Dermis blood vessel endothelial cell (primary cell): ENCODE results near the gene STK32B. TPM values are rescaled to one million over a fixed set of nuclear protein-coding genes. Genes with fewer than 3 reads are reported as not detected.
"Not testable (repeated sequence)": the region's sequence is repeated elsewhere in the genome, so short reads cannot be mapped to it uniquely, and the experiment has no call there.

Experiments
- DNase-seq: peaks from one replicate; pipeline ENCODE4 v3.0.0; 2010
- total RNA-seq: library from RNA; depleted of rRNA; stranded (reverse); fragments of >200 nt; gene quantifications from 2 replicates; pipeline ENCODE4 v1.2.3, GENCODE V29; 2014

STK32B gene
- 24.2 and 24.6 TPM in 2 replicates for total RNA-seq

GRCh38 chr4:5051278-5052203 lies at the start of gene STK32B:
Gene STK32B (plus strand): TSS chr4:5051480.
- peak; percentile 82 for DNase-seq

DNA sequence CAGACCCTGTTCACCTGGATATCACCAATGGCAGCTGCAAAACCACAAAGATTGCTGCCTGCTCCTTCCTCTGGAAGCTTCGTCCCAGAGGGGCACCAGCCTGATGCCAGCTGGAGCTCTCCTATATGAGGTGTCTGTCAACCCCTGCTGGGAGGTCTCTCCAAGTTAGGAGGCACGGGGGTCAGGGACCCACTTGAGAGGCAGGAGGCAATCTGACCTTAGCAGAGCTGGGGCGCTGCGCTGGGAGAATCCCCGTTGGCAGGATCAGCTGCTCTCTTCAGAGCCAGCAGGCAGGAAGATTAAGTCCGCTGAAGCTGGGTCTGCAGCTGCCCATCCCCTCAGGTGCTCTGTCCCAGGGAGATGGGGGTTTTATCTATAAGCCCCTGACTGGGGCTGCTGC lies 49.6 kb upstream of the STK32B start:
- not testable (repeated sequence) for DNase-seq

DNA sequence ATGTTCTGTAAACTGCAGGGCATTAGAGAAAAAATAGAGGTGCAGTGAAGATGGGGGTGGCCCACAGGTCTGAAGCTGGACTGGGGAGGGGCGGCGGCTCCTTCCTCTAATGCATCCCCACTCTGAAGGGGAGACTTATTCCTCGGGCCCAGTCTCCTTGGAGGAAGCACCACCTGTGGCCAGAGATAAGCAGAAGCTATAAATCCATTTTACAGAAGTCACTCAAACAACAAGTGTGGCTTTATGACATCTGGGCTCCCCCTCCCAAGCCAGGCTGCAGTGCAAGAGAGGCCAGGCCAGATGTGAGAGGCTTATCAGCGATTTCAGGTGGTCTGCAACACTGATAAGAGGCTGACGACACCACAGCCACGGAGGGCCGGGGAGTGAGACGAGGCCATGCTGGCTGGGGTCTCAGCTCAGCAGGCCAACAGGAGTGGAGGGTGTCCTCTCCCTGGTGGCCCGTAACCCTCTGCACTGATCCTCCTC lies 47.9 kb upstream of the STK32B start:
- DNase-seq: no peak

DNA sequence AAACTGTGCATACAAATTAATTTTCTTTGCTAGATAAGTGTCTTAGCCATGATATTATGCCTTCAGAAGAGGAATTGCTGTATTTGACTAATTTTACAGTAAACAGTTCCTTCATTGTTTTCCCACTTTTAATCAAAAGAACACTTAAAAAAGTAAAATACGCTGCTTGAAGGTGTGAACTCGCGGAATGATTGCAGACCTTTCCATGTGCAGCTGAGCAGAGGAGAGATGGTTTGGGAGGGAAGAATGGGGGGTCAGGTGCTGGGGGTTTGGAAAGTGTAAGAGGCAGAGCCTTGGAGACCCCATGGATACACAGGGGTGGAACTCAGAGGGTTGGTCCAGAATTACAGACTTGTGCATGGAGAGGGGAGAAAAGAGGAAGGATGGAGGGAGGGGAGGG lies 47.4 kb upstream of the STK32B start:
- DNase-seq: no peak

DNA sequence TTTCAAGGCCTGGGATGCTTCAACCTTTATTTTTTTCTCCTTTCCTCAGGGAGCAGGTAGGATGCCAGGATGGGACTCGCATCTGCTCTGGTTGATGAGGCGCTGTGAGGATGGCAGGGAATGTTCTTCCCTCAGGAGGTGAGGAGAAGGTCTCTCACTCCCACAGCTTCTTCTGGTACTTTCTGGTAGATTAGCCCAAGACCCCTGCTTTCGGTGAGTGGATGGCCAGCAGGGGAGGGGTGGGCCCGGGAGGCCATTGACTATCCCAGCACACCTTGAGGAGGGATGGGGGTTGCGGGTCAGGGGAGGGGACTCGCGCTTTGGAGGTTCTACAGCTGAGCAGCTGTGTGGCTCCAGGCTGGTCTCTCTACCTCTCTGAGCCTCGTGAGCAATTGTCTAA lies 46.8 kb upstream of the STK32B start:
- DNase-seq: no peak

- DNase-seq: not testable (repeated sequence)
Measured at GRCh38 chr4:5006932-5007331, 44.3 kb upstream of the STK32B start.

DNA sequence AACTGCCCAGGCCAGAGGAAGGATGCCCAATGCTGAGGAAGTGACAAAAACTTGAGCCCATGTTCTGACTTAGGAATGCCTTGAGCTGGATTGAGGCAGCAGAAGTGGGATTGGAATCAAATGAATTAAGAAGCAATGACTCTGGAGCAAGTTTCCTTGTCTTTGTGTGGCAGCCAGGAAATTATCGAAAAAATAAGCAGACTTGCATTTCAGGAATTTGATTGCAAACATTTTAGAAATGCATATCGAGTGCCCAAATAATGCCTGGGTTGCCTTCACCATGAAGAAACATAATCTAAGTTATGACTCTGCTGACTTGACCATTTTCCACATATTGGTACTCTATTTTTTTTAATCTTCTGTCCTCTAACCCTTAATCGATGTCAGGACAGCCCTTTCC lies 41.5 kb upstream of the STK32B start:
- no peak for DNase-seq

DNA sequence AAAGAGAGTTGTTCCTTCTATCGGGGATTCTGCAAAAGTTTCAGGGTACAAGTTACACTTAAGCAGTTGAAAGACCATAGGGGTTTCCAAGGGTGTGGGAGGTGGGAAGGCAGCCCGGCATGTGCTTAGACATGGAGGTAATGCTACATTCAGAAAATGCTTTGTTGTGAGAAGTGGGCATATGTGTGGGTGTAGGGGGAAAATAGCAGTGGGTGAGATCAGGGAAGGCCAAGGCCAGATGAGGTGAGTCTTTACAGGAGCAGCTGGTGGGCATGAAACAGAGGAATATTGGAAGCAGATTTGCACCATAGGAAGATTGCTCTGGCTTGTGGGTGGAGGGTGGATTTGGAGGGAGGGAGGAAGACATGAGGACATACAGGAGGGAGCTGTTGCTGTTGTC lies 40.3 kb upstream of the STK32B start:
- no peak for DNase-seq

GRCh38 chr4:5012244-5012898 lies 38.9 kb upstream of the STK32B start:
- no peak for DNase-seq

DNA sequence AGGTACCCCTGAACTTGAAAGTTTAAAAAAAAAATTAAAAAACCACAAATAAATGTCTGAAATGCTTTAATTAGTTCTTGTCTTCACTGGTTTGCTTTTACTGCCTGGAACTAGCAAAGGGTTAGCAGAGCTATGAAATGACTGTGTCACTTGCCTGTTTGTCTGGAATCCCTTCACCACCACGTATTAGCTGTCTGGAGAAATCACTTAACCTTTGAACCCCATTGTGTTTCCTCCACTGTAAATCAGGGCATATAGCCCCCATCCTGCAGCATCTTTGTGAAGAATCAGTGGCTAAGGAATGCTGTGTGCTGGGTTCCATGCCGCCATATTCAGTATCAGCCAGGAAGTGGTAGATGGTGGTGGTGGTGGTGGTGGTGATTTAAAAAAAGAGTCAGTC lies 38.3 kb upstream of the STK32B start:
- DNase-seq: no peak

- no peak for DNase-seq
Measured at GRCh38 chr4:5014007-5014682, 37.1 kb upstream of the STK32B start.

- DNase-seq: peak; percentile 58
Measured at GRCh38 chr4:5018096-5018495, 33.2 kb upstream of the STK32B start.

DNA sequence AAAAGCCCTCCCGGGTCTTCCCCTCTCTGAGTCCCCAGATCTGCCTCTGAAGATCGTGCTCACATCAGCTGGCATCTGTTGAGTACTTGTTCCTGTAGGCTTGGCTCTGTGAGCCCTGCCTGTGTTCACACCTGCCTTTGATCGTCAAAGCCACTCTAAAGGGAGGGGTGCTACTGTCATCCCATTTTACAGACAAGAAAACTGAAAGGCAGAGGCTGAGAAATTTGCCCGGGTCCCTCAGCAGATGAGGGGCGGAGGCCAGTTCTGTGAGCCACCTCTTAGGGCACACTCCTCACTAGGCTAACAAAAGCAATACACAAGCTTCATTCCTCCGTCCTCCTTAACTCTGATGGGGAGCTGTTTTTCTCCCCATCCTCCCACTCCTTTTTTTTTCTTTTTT lies 32.7 kb upstream of the STK32B start:
- no peak for DNase-seq

DNA sequence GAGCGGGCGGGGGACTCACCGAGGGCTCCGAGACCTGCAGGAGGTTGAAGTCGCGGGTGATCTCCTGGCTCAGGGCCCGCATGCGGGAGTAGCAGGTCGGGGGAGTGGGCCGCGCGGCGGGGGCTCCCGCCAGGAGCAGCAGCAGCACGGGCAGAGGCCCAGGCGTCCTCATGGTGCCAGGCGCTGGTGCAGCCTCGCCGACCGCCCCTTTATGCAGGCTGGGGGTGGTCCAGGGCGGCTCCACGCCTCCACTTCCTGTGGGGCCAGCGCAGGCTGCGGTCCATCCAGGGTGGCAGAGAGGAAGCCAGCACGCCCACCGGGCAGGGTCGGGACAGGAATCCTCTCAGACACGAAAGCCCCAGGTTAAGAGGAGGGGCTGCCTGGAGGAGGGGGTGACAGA lies 32.0 kb upstream of the STK32B start, which contains the start of gene CYTL1:
TSS of gene CYTL1 (minus strand) at position 185 of the 400 bp plus-strand sequence. CDS start at position 172, 13 bp downstream.
- peak; percentile 59 for DNase-seq

DNA sequence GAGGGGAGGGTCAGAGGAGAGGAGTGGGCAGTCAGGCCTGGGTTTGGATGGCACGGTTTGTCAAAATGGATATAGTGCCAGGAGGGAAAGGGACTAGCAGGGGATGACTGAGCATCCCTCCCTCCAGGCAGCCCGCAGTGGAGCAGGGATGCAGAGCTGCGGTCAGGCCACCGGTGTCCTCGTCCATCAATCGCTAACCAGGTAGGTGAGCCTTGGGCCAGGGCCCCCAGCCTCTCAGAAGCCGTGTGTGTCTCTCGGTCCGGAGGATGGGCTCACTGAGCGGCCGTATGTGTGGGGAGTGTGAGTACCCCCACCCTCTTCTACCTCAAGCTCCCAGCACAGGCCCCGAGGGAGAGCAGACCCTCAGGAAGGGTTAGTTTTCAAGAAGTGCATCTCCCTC lies 31.5 kb upstream of the STK32B start:
- no peak for DNase-seq

- DNase-seq: peak; percentile 56
Measured at GRCh38 chr4:5020341-5020740, 30.9 kb upstream of the STK32B start.

GRCh38 chr4:5021546-5021945 lies 29.7 kb upstream of the STK32B start:
- DNase-seq: no peak

- DNase-seq: no peak
Measured at GRCh38 chr4:5024673-5025072, 26.6 kb upstream of the STK32B start.

- DNase-seq: no peak
Measured at GRCh38 chr4:5026371-5026770, 24.9 kb upstream of the STK32B start.

GRCh38 chr4:5027346-5027745 lies 23.9 kb upstream of the STK32B start:
- no peak for DNase-seq

GRCh38 chr4:5028480-5028879 lies 22.8 kb upstream of the STK32B start:
- no peak for DNase-seq

GRCh38 chr4:5029447-5029846 lies 21.8 kb upstream of the STK32B start:
- DNase-seq: no peak

DNA sequence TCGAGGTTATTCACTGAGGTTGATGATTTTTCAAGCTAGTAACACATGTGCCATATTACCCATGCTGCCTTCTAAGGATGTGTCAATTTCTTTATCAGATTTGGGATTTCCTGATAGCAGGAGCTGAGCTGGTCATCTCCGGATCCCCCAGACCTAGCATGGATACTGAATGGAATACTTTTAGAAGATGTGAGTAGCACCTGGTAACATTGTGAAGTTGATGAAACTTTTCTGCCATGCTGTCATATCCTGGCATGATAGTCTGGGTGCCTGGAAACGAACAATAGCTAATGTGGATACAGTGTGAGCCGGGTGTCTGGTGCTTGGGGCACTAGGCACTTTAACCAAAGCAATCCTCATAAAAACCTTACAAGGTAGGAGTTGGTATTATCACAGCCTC lies 21.1 kb upstream of the STK32B start:
- peak; percentile 92 for DNase-seq
